ENCODE data around the gene ATP6V0A1. TPM values are rescaled to one million over a fixed set of nuclear protein-coding genes. Genes with fewer than 3 reads are reported as not detected.
"Not testable (repeated sequence)": the region's sequence is repeated elsewhere in the genome, so short reads cannot be mapped to it uniquely, and the experiment has no call there.

The ATP6V0A1 gene
- total RNA-seq, 1 donor from 2014 or later, result 27.7 TPM

DNA sequence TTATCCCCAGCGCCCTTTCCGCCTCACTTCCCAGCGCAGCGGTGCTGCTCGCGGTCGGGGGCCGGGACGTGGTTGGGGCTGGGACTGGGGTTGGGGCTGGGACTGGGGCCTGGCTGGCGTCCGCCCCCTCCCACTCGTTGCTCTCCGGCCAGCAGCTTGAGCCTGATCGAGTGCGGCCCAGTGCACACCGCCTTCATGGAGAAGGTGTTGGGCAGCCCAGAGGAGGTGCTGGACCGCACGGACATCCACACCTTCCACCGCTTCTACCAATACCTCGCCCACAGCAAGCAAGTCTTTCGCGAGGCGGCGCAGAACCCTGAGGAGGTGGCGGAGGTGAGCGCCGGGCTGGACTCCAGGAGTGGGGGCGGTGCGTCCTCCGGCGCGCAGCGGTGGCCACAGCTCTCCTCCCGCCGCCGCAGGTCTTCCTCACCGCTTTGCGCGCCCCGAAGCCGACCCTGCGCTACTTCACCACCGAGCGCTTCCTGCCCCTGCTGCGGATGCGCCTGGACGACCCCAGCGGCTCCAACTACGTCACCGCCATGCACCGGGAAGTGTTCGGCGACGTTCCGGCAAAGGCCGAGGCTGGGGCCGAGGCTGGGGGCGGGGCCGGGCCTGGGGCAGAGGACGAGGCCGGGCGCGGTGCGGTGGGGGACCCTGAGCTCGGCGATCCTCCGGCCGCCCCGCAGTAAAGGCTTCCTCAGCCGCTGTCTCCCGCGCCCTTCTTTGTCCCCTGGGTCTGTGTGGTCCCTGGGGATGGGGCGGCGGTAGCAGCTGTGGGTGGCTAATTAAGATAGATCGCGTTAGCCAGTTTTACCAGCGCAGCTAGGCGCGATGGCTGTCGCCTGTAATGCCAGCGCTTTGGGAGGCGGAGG lies 95.8 kb downstream of the ATP6V0A1 start:
- intact Hi-C loops (cut with micrococcal nuclease), result loop anchor here (1.0 kb wide), 1 partner anchor 8 kb away; the partner anchor contains the start of gene COASY

DNA sequence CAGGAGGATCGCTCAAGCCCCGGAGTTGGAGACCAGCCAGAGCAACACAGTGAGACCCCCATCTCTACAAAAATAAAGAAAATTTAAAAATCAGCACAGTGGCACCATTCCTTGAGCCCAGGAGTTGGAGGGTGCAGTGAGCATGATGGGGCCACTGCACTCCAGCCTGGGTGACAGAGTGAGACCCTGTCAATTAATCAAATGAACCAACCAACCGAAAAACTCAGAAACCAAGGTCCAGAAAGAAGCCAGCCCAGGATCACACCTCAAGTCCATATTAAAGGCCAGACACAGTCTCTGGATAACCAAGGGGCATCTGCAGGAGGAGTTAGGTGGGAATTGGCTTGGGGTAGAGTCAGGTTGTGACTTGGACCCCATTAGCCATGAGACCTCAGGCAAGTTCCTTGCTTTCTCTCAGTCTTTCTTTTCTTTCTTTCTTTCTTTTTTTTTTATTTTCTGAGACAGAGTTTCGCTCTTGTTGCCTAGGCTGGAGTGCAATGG lies 96.5 kb downstream of the ATP6V0A1 start:
- intact Hi-C loops (cut with micrococcal nuclease), result no loop called here

DNA sequence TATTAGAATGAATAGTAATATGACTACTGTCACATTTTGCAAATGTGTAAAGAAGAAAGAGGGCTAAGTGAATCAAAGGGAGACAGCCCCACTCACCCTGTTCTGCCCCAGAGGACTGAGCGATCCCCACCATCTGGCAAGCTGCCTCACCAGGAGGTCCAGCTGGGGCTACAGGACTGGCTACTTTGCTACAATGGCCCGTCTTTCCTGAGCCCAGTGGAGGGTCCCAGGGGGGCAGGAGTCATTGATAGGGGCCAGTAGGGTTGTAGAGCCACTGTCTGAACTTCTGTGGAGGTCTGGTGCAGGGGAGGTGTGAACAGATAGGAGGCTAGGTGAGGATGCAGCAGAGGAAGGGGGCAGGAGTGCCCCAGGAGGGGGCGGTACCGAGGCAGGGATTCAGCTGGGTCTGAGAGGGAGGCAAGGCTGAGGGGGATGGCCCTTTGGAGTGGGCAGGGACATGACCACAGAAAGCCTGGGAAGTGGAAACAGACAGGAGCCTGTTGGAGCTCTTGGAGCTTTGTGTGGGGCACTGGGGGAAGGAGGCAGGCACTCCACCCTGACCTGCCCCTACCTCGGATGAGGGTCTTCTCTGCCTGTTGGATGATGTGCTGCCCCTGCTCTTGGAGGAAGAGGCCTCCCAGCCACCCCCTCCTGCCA lies 97.4 kb downstream of the ATP6V0A1 start:
- intact Hi-C loops (cut with micrococcal nuclease), result not testable (repeated sequence)

DNA sequence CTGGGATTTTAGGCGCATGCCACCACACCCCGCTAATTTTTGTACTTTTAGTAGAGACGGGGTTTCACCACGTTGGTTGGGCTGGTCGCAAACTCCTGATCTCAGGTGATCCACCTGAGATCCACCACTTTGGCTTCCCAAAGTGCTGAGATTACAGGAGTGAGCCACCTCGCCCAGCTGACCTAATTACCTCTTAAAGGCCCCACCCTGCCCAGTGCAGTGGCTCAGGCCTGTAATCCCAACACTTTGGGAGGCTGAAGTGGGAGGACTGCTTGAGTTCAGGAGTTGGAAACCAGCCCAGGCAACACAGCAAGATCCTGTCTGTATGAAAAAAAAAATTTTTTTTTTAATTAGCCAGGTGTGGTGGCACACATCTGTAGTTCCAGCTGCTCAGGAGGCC lies 100.4 kb downstream of the ATP6V0A1 start:
- intact Hi-C loops (cut with micrococcal nuclease), result no loop called here

DNA sequence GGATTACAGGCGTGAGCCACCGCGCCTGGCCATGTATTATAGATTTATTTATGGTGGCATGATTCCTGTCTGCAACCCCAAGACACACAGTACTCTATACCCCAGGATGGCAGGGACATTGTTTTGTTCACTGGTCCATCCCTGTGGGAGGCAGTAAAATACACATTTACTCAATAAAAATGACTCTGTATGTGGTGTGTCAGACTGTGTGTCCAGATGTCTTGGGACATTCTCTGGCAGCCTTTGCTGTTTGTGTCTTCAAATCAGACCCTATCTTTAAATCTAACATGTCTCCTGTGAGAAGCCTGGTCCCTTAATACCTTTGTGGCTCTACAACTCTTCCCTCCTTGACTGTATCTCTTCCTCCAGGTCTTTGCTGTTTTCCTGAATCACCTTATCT lies 101.6 kb downstream of the ATP6V0A1 start:
- intact Hi-C loops (cut with micrococcal nuclease), result loop anchor here (10.0 kb wide), 1 partner anchor 925 kb away; the partner anchor contains the start of gene DHX8

DNA sequence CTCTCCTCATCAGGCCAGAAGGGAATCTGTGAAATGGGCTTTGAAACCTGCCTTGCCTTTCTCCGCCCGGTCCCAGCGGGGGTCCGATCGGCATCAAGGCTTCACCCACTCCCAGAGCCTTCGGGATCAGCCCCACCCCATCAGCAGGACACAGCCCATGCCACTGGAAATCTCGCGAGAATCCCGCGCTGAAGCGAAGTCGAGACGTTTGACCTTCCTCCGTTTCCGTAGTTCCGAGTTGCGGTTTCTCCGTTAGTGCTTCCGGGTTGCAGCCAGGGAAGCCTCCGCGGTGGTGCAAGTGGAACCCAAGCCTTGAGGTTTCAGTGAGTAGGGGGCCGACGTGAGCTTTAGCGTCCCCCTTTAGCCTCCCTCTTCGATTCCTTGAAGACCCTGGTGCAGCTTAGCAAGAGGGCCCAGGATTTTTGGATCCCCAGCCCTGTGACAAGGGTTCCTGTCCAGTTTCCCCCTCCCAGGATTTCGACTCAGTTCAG lies 103.3 kb downstream of the ATP6V0A1 start, which contains the start of gene COASY:
Gene COASY, plus strand, starts transcription at position 252 of the 491 bp plus-strand sequence. CDS start 475 bp downstream, outside the sequence.
- intact Hi-C loops (cut with micrococcal nuclease), result loop anchor here (1.0 to 10.0 kb wide), 4 partner anchors 8 to 923 kb away; partner anchors contain the start of genes DHX8, PSMC3IP, RETREG3 and TUBG1

DNA sequence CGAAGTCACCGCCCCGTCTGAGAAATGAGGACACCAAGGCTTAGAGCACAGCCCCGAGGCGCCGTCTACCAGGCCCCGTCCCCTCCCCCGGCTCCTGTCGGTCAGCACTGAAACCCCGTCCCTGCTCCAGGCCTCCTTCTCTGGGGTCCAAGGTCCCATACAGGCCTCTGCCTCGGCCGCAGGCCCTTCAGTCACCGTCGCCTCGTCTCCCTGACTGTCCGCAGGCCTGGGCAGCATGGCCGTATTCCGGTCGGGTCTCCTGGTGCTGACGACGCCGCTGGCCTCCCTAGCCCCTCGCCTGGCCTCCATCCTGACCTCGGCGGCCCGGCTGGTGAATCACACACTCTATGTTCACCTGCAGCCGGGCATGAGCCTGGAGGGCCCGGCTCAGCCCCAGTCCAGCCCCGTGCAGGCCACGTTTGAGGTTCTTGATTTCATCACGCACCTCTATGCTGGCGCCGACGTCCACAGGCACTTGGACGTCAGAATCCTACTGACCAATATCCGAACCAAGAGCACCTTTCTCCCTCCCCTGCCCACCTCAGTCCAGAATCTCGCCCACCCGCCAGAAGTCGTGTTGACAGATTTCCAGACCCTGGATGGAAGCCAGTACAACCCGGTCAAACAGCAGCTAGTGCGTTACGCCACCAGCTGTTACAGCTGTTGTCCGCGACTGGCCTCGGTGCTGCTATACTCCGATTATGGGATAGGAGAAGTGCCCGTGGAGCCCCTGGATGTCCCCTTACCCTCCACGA lies 103.9 kb downstream of the ATP6V0A1 start:
- intact Hi-C loops (cut with micrococcal nuclease), result loop anchor here (1.0 to 10.0 kb wide), 4 partner anchors 8 to 922 kb away; partner anchors contain the start of genes DHX8, PSMC3IP, RETREG3 and TUBG1

DNA sequence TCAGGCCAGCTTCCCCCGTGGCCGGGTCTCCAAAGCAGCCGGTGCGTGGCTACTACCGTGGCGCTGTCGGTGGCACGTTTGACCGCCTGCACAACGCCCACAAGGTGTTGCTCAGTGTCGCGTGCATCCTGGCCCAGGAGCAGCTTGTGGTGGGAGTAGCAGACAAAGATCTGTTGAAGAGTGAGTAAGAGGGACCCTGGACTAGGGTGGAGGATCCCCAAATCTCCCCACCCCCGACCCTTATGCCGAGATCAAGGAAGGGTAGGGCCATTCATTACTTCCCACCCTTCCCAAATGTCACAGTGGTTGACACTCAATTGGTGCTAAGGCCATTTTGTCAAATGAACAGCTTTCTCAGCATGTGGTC lies 104.4 kb downstream of the ATP6V0A1 start:
- intact Hi-C loops (cut with micrococcal nuclease), result loop anchor here (2.0 to 10.0 kb wide), 2 partner anchors 14 to 922 kb away; partner anchors contain the start of genes DHX8 and PSMC3IP

DNA sequence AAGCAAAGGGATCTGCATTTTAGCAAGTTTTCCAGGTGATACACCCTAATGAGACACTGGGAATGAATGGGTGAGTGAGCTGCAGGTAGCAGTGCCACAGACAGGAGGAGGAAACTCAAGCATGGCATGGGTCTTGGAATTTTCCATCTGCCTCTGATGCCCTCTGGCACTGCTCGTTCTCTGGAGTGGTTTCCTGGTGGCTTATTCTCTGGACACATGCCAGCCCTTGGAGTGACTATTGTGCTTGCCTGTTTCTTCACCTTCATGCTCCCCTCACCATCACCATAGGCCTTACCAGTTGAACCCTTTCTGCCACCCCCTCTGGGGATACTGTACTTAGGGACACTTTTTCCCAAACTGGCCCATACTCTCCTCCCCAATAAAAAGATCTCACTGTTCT lies 104.9 kb downstream of the ATP6V0A1 start:
- intact Hi-C loops (cut with micrococcal nuclease), result loop anchor here (2.0 to 10.0 kb wide), 2 partner anchors 13 to 921 kb away; partner anchors contain the start of genes DHX8 and PSMC3IP

DNA sequence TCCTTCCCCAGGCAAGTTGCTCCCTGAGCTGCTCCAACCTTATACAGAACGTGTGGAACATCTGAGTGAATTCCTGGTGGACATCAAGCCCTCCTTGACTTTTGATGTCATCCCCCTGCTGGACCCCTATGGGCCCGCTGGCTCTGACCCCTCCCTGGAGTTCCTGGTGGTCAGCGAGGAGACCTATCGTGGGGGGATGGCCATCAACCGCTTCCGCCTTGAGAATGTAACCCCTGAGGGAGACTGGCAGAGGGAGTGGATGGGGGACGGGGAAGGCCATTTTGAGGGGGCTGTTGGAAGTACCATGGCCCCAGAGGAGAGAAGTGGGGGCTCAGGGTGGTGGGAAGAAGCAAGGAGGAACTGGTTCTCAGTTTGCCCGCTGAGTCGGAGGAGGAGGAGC lies 105.3 kb downstream of the ATP6V0A1 start:
- intact Hi-C loops (cut with micrococcal nuclease), result loop anchor here (2.0 to 10.0 kb wide), 2 partner anchors 13 to 921 kb away; partner anchors contain the start of genes DHX8 and PSMC3IP

DNA sequence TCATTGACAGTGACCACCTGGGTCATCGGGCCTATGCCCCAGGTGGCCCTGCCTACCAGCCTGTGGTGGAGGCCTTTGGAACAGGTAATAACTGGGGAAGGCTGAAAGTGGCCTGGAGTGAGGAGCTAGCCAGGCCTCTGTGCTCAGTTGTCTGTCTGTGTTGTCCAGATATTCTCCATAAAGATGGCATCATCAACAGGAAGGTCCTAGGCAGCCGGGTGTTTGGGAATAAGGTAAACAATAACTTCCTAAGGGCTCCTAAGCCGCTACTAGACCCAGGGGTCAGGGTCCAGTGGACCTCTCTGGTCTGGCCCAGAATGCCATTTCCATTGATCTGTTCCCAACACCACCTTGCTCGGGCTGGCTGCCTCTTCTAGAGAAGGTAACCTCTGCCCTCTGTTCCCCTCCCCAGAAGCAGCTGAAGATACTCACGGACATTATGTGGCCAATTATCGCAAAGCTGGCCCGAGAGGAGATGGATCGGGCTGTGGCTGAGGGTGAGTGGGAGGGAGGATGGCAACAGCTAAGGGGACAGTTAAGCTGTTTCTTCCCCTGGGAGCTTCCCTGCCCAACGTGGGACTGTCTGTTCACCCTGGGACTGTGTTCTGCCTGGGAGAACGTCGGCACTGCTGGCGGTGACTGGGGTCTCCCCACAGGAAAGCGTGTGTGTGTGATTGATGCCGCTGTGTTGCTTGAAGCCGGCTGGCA lies 106.3 kb downstream of the ATP6V0A1 start:
- intact Hi-C loops (cut with micrococcal nuclease), result loop anchor here (10.0 kb wide), 1 partner anchor 920 kb away; the partner anchor contains the start of gene DHX8

DNA sequence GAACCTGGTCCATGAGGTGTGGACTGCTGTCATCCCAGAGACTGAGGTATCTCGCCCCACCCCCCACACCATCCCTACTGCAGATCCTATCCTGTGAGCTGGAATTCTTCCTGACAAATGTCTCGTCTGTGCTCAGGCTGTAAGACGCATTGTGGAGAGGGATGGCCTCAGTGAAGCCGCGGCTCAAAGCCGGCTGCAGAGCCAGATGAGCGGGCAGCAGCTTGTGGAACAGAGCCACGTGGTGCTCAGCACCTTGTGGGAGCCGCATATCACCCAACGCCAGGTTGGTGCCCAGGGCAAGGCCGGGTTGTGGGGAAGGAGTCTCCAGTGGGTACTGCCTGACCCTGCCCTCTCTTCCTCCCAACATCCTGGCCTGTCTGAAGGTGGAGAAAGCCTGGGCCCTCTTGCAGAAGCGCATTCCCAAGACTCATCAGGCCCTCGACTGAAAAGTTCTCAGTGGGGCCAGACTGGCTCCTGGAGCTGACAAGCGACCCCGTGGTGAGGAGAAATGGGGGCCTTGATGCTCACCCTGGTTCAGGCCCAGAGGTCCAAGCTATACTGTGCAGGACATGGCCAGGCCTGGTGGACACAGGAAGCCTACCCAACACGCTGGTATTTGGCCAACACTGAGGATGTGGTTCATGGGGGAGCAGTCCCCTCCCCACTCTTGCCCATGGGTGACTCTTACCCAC lies 107.0 kb downstream of the ATP6V0A1 start:
- intact Hi-C loops (cut with micrococcal nuclease), result loop anchor here (10.0 kb wide), 1 partner anchor 919 kb away; the partner anchor contains the start of gene DHX8

DNA sequence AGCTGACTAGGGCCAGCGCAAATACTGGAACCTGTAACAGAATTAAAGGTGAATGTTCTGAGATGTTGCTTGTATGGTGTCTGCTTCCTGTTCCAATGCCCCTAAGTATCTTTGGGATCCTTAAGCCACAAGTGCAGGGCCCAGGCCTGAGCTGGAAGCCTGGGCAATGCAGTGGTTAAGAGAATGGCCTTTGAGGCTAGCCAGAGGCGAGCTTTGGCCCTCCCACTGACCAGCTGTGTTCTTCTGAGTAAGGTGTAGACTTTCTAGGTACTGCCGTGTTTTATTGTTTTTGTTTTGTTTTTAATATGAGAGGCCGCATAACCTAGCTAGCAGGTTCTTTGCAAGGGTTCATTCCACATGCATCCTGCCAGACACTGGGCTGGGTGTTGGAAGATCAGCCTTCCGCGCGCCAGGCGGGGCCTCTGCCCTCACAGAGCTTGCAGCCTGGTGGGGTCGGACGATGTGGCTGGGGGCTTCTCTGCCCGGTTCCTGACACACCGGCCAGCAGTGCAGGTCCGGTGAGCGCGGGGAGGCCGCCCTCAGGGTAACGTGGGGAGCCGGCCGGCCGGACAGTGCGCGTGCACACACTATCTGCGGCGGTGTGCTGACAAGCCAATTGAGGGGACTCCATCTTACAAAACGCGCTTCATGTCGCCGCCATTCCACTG lies 107.7 kb downstream of the ATP6V0A1 start:
- intact Hi-C loops (cut with micrococcal nuclease), result loop anchor here (10.0 kb wide), 1 partner anchor 918 kb away; the partner anchor contains the start of gene DHX8

DNA sequence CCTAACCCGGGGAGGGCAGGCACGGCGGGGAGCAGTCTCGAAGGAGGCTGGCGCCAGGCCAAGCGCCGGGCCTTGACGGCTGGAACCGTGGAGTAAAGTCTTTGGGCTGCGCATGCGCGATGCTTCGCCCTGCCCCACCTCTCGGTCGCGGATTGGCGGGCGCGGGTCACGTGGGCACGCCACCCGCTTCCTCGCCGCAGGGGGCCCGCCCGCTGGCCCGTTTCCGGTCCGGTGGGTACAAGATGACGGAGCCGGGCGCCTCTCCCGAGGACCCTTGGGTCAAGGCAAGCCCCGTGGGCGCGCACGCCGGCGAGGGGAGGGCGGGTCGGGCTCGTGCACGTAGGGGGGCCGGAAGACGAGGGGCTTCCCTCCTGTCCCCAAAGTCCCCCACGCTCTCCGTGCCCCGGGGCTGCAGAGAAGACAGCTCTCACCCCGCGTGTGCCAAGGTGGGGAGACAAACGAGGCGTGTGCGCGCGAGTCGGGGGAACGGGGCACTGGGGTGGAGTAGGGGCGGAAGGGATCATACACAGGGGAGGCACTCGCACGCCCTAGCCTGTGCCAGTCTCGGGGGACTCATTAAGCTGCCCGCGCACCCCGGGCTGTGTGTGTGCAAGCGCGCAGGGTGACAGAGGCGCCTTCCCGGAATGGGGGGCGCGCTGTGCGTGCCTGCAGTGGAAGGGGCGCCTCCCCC lies 108.3 kb downstream of the ATP6V0A1 start, which contains the start of gene MLX:
Gene MLX, plus strand, starts transcription at position 218 of the 691 bp plus-strand sequence. Its CDS starts 25 bp downstream, at position 243.
- intact Hi-C loops (cut with micrococcal nuclease), result loop anchor here (1.0 to 10.0 kb wide), 3 partner anchors 10 to 918 kb away; partner anchors contain the start of genes DHX8, PSMC3IP, RETREG3 and TUBG1

DNA sequence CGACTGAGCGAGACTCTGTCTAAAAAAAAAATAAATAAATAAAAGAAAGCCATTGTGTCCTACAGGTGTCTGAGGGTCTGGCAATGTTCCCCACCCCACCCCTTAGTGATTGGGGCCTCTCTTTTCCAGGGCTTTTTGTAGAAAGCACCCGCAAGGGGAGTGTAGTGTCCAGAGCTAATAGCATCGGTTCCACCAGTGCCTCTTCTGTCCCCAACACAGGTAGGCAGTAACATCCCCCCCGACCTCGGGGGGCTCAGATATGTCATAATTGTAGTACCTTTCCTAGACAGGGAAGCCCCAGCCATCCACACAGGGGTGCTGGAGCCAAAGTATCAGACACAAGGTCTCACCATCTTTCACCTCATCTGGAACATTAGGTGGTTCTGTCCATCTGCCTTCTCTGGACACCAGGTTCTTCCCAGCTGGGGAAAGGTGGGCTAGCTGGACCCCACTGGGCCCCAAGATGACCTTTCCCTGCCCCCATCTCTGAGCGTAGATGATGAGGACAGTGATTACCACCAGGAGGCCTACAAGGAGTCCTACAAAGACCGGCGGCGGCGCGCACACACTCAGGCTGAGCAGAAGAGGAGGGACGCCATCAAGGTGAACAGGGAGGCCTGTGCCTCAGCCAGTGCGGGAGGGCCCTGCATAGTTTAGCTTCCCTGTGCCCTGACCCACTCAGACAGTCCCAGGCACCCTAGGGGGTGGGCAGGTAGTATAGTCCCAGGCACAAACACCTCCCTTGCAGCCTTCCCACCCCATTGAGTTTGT lies 109.8 kb downstream of the ATP6V0A1 start:
- intact Hi-C loops (cut with micrococcal nuclease), result loop anchor here (10.0 kb wide), 1 partner anchor 916 kb away; the partner anchor contains the start of gene DHX8

DNA sequence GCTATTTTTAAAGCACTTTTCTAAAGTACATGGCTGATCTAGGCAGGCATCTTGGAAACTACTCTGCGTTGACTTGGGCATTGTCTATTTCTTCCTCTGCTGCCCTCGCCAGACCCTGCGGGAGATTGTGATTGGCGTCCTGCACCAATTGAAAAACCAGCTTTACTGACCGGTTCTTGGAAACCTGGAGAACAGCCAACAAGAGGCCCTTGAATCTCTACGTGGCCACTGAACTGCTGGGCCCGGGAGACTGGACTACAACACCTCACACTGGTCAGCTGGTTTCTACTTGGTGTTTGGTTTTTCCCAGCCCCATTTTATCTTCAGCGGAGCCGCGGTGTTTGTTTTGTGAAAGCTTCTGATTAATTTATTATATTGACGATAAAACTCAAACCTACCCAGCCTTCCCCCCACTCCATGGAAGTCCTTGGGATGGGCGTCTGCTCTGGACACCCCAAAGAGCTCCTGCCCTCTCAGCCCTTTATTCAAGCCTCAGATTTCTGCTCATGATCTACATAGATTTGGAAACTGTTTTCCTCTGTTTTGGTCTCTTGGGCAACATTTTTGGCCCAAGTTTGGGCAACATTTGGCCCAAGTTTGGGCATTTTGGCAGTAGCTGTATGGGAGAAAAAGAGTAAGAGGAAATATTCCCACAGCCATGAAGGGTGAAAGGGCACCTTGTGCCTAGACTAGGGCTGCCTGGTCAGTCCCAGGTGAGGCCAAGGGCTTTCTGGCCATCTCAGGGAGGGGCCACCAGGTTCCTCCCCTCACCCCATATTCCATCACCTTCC lies 113.0 kb downstream of the ATP6V0A1 start:
- intact Hi-C loops (cut with micrococcal nuclease), result loop anchor here (10.0 kb wide), 1 partner anchor 793 kb away; no protein-coding TSS in a partner anchor
